Stimulated activated CD4-positive, alpha-beta T cell treated with anti-CD3 and anti-CD28 coated beads, Interleukin-4, amount 100 ng/mL, for 24 hours (primary cell): ENCODE data around the gene CDK11B.
"Not testable (repeated sequence)": the region's sequence is repeated elsewhere in the genome, so short reads cannot be mapped to it uniquely, and the experiment has no call there.

Source experiments
- DNase-seq: peaks from one replicate; pipeline ENCODE4 v3.0.0-alpha.2; 2020

The CDK11B gene

GRCh38 chr1:1597275-1597930, 61.4 kb downstream of the CDK11B start:
- no peak for DNase-seq

GRCh38 chr1:1596493-1597274, 62.1 kb downstream of the CDK11B start:
- DNase-seq: no peak

GRCh38 chr1:1595341-1595740, 63.5 kb downstream of the CDK11B start:
- not testable (repeated sequence) for DNase-seq

- DNase-seq: no peak
These were observed 64.1 kb downstream of the CDK11B start for GRCh38 chr1:1594602-1595260.

- DNase-seq: no peak
These were observed 64.8 kb downstream of the CDK11B start for GRCh38 chr1:1593834-1594601.

GRCh38 chr1:1591452-1591851, 67.4 kb downstream of the CDK11B start:
- DNase-seq: no peak
